WTC11 (cell line): ENCODE data around the gene P2RY11. TPM values are rescaled to one million over a fixed set of nuclear protein-coding genes. Genes with fewer than 3 reads are reported as not detected.
A peak's percentile ranks its signal among the peaks of the same experiment; 100 is the strongest.

Experiments used
- ATAC-seq: fragments of 200-7000 bp; cut with Tn5 transposase; 2 replicates; pipeline ENCODE4 v1.10.0; 2021; ENCODE audit warnings: mild to moderate bottlenecking, moderate library complexity
- CTCF ChIA-PET: fragments of 300-600 bp; sonication (Branson Sonifier 250); formaldehyde crosslinking; loops from one replicate; lab custom pipeline; 2021; ENCODE audit warnings: antibody characterized with exemption; lab: Charles Lee
- POLR2A ChIA-PET: fragments of 350-600 bp; sonication (Branson Sonifier 250); formaldehyde crosslinking; loops from one replicate; lab custom pipeline; 2021; ENCODE audit warnings: antibody characterized with exemption; lab: Charles Lee
- DNase-seq: peaks from one replicate; pipeline ENCODE4 v3.0.0; 2021; ENCODE audit warnings: low spot score
- H3K27ac Mint-ChIP-seq: 2 replicates; pipeline ENCODE4 v1.8.0; 2021; ENCODE audit warnings: mixed read lengths
- H3K27me3 Mint-ChIP-seq: 2 replicates; pipeline ENCODE4 v1.8.0; 2021; ENCODE audit warnings: low read depth, mild to moderate bottlenecking, moderate library complexity, mixed read lengths
- H3K36me3 Mint-ChIP-seq: 2 replicates; pipeline ENCODE4 v1.8.0; 2021; ENCODE audit warnings: mixed read lengths
- H3K4me1 Mint-ChIP-seq: 2 replicates; pipeline ENCODE4 v1.8.0; 2022; ENCODE audit warnings: mixed read lengths
- H3K4me3 Mint-ChIP-seq: 2 replicates; pipeline ENCODE4 v1.8.0; 2021; ENCODE audit warnings: mild to moderate bottlenecking, moderate library complexity, mixed read lengths
- H3K9me3 Mint-ChIP-seq: 2 replicates; pipeline ENCODE4 v1.8.0; 2021; ENCODE audit warnings: mixed read lengths
- CBFB ChIP-seq: sonication (generic); formaldehyde crosslinking; IDR thresholded peaks from 2 replicates; pipeline ENCODE4 v1.8.1; 2022; ENCODE audit warnings: mild to moderate bottlenecking, low read depth, missing genetic modification reagents
- FOXJ3 ChIP-seq: sonication (generic); formaldehyde crosslinking; IDR thresholded peaks from 2 replicates; pipeline ENCODE4 v1.9.0; 2021; ENCODE audit warnings: missing genetic modification reagents, mild to moderate bottlenecking, borderline replicate concordance
- JUN ChIP-seq: sonication (generic); formaldehyde crosslinking; IDR thresholded peaks from 2 replicates; pipeline ENCODE4 v1.8.0; 2023; ENCODE audit warnings: mild to moderate bottlenecking, missing genetic modification reagents
- NFATC4 ChIP-seq: fragments of 250-450 bp; sonication (Bioruptor Pico); IDR thresholded peaks from 2 replicates; pipeline ENCODE4 v1.9.0; 2021; ENCODE audit warnings: mild to moderate bottlenecking
- NR3C1 ChIP-seq: sonication (generic); formaldehyde crosslinking; conservative IDR thresholded peaks from 2 replicates; pipeline ENCODE4 v1.8.1; 2023; ENCODE audit warnings: low read depth, mild to moderate bottlenecking, missing genetic modification reagents
- OVOL2 ChIP-seq: fragments of 250-450 bp; sonication (Bioruptor Pico); IDR thresholded peaks from 2 replicates; pipeline ENCODE4 v1.9.0; 2021; ENCODE audit warnings: mild to moderate bottlenecking, borderline replicate concordance
- SP1 ChIP-seq: sonication (generic); formaldehyde crosslinking; conservative IDR thresholded peaks from 2 replicates; pipeline ENCODE4 v1.8.1; 2022; ENCODE audit warnings: missing genetic modification reagents
- TEAD4 ChIP-seq: sonication (generic); formaldehyde crosslinking; IDR thresholded peaks from 2 replicates; pipeline ENCODE4 v1.8.0; 2022; ENCODE audit warnings: mild to moderate bottlenecking, missing genetic modification reagents
- ZNF121 ChIP-seq: sonication (generic); formaldehyde crosslinking; IDR thresholded peaks from 2 replicates; pipeline ENCODE4 v1.8.0; 2023; ENCODE audit warnings: missing genetic modification reagents
- ZNF396 ChIP-seq: fragments of 250-450 bp; sonication (Bioruptor Pico); IDR thresholded peaks from 2 replicates; pipeline ENCODE4 v1.8.0; 2021; ENCODE audit warnings: mild to moderate bottlenecking, moderate library complexity, borderline replicate concordance
- total RNA-seq: library from RNA; stranded (reverse); gene quantifications from 3 replicates; pipeline ENCODE4 v1.2.3, GENCODE V29; 2021
- TF ChIP-seq, protein P1 (sequence below): sonication (generic); formaldehyde crosslinking; IDR thresholded peaks from 2 replicates; pipeline ENCODE4 v1.8.0; 2023; ENCODE audit warnings: mild to moderate bottlenecking, missing genetic modification reagents
- TF ChIP-seq, protein P2 (sequence below): sonication (generic); formaldehyde crosslinking; IDR thresholded peaks from 2 replicates; pipeline ENCODE4 v1.8.0; 2022; ENCODE audit warnings: mild to moderate bottlenecking, missing genetic modification reagents
- TF ChIP-seq, protein P3 (sequence below): fragments of 250-450 bp; sonication (Bioruptor Pico); IDR thresholded peaks from 2 replicates; pipeline ENCODE4 v1.9.0; 2021; ENCODE audit warnings: mild to moderate bottlenecking
- TF ChIP-seq, protein P4 (sequence below): fragments of 250-450 bp; sonication (Bioruptor Pico); IDR thresholded peaks from 2 replicates; pipeline ENCODE4 v1.9.0; 2021; ENCODE audit warnings: moderate library complexity, mild to moderate bottlenecking, inconsistent platforms, borderline replicate concordance
- TF ChIP-seq, protein P5 (sequence below): sonication (generic); formaldehyde crosslinking; IDR thresholded peaks from 2 replicates; pipeline ENCODE4 v1.8.0; 2023; ENCODE audit warnings: missing genetic modification reagents, mild to moderate bottlenecking, borderline replicate concordance

Gene P2RY11
- total RNA-seq, 1 experiment from 2014 or later: 21.0 TPM

DNA sequence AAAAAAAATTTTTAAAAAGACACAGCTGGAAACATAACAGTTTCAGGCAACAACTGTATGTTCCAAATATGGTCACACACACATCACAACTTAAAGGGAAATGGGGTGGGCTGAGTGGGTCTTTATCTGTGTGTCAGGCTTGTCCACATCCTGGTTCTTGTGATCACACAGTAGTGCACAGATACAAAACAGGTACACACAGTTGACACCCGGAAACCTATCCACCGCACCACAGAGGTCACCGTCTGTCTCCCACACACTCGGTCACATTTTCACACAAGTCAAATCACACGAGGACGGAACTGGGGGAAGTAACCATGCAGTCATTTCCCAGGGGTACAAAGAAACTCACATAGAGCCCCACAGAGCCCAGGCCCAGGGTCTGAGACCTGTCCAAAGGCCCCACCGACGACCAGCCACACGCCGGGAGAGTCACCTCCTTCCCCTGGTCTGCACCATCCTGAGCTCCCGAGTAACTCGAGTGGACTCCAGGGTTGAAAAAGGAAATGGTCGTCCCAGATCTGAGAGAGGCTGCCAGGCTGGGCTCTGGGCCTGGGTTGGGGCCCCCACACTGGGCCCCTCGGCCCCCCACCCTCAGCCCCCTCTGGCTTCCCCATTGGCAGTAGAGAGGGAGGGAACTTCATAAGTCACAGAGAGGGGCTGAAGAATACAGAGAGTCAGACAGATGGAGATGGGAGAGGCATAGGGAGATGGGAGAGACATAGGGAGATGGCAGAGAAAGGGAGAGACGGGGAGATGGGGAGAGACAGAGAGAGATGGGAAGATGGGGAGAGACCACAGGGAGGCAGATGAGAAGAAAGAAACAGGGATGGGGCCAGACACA lies 6.6 kb upstream of the P2RY11 start (continued):
- TF ChIP-seq, protein P1, sequence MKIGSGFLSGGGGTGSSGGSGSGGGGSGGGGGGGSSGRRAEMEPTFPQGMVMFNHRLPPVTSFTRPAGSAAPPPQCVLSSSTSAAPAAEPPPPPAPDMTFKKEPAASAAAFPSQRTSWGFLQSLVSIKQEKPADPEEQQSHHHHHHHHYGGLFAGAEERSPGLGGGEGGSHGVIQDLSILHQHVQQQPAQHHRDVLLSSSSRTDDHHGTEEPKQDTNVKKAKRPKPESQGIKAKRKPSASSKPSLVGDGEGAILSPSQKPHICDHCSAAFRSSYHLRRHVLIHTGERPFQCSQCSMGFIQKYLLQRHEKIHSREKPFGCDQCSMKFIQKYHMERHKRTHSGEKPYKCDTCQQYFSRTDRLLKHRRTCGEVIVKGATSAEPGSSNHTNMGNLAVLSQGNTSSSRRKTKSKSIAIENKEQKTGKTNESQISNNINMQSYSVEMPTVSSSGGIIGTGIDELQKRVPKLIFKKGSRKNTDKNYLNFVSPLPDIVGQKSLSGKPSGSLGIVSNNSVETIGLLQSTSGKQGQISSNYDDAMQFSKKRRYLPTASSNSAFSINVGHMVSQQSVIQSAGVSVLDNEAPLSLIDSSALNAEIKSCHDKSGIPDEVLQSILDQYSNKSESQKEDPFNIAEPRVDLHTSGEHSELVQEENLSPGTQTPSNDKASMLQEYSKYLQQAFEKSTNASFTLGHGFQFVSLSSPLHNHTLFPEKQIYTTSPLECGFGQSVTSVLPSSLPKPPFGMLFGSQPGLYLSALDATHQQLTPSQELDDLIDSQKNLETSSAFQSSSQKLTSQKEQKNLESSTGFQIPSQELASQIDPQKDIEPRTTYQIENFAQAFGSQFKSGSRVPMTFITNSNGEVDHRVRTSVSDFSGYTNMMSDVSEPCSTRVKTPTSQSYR (CRISPR knock-in tag): no peak
- TF ChIP-seq, protein P2, sequence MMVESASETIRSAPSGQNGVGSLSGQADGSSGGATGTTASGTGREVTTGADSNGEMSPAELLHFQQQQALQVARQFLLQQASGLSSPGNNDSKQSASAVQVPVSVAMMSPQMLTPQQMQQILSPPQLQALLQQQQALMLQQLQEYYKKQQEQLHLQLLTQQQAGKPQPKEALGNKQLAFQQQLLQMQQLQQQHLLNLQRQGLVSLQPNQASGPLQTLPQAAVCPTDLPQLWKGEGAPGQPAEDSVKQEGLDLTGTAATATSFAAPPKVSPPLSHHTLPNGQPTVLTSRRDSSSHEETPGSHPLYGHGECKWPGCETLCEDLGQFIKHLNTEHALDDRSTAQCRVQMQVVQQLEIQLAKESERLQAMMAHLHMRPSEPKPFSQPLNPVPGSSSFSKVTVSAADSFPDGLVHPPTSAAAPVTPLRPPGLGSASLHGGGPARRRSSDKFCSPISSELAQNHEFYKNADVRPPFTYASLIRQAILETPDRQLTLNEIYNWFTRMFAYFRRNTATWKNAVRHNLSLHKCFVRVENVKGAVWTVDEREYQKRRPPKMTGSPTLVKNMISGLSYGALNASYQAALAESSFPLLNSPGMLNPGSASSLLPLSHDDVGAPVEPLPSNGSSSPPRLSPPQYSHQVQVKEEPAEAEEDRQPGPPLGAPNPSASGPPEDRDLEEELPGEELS (CRISPR knock-in tag): no peak
- TF ChIP-seq, protein P3, sequence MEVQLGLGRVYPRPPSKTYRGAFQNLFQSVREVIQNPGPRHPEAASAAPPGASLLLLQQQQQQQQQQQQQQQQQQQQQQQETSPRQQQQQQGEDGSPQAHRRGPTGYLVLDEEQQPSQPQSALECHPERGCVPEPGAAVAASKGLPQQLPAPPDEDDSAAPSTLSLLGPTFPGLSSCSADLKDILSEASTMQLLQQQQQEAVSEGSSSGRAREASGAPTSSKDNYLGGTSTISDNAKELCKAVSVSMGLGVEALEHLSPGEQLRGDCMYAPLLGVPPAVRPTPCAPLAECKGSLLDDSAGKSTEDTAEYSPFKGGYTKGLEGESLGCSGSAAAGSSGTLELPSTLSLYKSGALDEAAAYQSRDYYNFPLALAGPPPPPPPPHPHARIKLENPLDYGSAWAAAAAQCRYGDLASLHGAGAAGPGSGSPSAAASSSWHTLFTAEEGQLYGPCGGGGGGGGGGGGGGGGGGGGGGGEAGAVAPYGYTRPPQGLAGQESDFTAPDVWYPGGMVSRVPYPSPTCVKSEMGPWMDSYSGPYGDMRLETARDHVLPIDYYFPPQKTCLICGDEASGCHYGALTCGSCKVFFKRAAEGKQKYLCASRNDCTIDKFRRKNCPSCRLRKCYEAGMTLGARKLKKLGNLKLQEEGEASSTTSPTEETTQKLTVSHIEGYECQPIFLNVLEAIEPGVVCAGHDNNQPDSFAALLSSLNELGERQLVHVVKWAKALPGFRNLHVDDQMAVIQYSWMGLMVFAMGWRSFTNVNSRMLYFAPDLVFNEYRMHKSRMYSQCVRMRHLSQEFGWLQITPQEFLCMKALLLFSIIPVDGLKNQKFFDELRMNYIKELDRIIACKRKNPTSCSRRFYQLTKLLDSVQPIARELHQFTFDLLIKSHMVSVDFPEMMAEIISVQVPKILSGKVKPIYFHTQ (CRISPR knock-in tag): no peak
- TF ChIP-seq OVOL2 (CRISPR knock-in tag): no peak
- TF ChIP-seq FOXJ3 (CRISPR knock-in tag): no peak
- TF ChIP-seq, protein P4, sequence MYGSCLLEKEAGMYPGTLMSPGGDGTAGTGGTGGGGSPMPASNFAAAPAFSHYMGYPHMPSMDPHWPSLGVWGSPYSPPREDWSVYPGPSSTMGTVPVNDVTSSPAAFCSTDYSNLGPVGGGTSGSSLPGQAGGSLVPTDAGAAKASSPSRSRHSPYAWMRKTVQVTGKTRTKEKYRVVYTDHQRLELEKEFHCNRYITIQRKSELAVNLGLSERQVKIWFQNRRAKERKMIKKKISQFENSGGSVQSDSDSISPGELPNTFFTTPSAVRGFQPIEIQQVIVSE: no peak

DNA sequence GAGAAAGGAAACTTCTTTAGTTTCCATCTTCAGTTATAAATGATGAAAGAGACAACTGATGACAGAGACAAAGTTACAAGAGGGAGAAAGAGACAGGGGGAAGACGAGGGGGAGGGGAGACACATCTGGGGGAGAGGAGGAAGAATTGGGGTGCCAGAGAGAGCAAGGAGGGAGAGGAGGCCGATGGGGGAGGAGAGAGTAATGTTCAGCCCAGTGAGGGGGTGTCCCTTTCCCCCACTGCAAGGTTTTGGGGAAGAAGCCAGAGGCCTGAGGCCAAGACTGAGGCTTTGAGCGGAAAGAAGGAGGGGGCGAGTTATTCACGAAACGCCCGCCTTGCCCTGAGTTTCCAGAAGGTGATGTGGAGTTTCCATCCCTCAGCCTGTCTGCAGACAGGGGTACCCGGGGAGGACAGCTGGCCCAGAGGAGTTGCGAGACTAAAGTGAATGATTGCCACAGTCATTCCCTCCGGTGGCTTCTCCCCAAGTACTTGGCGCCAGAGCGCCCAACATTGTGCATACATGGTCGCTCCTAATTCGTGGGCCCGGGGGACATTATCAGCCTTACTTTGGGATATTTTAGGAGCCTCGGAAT lies 5.9 kb upstream of the P2RY11 start:
- TF ChIP-seq JUN (CRISPR knock-in tag) (no peak), ZNF396 (CRISPR knock-in tag) (no peak), NR3C1 (CRISPR knock-in tag) (no peak), NFATC4 (CRISPR knock-in tag) (0 out of 2 replicates have a peak, but pooled peaks have one; percentile 44), SP1 (CRISPR knock-in tag) (no peak), ZNF121 (CRISPR knock-in tag) (no peak), TEAD4 (CRISPR knock-in tag) (no peak), CBFB (CRISPR knock-in tag) (0 out of 2 replicates have a peak, but pooled peaks have one; percentile 0)
- TF ChIP-seq, protein P5, sequence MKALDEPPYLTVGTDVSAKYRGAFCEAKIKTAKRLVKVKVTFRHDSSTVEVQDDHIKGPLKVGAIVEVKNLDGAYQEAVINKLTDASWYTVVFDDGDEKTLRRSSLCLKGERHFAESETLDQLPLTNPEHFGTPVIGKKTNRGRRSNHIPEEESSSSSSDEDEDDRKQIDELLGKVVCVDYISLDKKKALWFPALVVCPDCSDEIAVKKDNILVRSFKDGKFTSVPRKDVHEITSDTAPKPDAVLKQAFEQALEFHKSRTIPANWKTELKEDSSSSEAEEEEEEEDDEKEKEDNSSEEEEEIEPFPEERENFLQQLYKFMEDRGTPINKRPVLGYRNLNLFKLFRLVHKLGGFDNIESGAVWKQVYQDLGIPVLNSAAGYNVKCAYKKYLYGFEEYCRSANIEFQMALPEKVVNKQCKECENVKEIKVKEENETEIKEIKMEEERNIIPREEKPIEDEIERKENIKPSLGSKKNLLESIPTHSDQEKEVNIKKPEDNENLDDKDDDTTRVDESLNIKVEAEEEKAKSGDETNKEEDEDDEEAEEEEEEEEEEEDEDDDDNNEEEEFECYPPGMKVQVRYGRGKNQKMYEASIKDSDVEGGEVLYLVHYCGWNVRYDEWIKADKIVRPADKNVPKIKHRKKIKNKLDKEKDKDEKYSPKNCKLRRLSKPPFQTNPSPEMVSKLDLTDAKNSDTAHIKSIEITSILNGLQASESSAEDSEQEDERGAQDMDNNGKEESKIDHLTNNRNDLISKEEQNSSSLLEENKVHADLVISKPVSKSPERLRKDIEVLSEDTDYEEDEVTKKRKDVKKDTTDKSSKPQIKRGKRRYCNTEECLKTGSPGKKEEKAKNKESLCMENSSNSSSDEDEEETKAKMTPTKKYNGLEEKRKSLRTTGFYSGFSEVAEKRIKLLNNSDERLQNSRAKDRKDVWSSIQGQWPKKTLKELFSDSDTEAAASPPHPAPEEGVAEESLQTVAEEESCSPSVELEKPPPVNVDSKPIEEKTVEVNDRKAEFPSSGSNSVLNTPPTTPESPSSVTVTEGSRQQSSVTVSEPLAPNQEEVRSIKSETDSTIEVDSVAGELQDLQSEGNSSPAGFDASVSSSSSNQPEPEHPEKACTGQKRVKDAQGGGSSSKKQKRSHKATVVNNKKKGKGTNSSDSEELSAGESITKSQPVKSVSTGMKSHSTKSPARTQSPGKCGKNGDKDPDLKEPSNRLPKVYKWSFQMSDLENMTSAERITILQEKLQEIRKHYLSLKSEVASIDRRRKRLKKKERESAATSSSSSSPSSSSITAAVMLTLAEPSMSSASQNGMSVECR (CRISPR knock-in tag): no peak
- TF ChIP-seq, protein P4: no peak
- Mint-ChIP-seq H3K27ac (no peak overlapping the region), H3K4me3 (peak overlapping the region; percentile 95), H3K36me3 (peaks cover 35% of the 10 kb centered on the region), H3K4me1 (peaks cover 10% of the 10 kb centered on the region), H3K9me3 (no peaks in the 10 kb centered on the region), H3K27me3 (peaks cover under 1% of the 10 kb centered on the region; the same call in 1 of the 2 replicates)
- CTCF ChIA-PET: interaction anchor here (0.6 to 1.2 kb wide), 5 partner anchors 105 to 366 kb away, joined by 3 to 5 read pairs (median 3); no protein-coding TSS in a partner anchor
- no peak for ATAC-seq
- DNase-seq: no peak
- POLR2A ChIA-PET: interaction anchor here (0.6 to 1.6 kb wide), 5 partner anchors 9 to 86 kb away, joined by 3 to 9 read pairs (median 3); partner anchors contain the start of gene EIF3G
